ENCODE results near the gene MAN2B1.

GRCh38 chr19:12696366-12697335 lies 30.1 kb upstream of the MAN2B1 start, which contains the start of gene FBXW9:
- no peak for TF ChIP-seq CTCF (conservative IDR thresholded peaks at IDR 0.05 in 1 of 2, IDR thresholded peaks at IDR 0.05 in 1 of 2; ENCODE audit: low read depth in 1 of 2, low read length in 2 of 2)
- TF ChIP-seq EZH2 (IDR thresholded peaks at IDR 0.05; ENCODE audit: low read length, missing control alignments): no peak

All from fibroblast of lung (primary cell).